Suprapubic skin (tissue), 3 donors: ENCODE measurements around the gene CDK1.

Experiments
- CTCF ChIP-seq, 2 donors: fragments of 200-600 bp in 1 of 2; fragments of 450-650 bp in 1 of 2; sonication (generic) in 1 of 2; IDR thresholded peaks; one replicate each; pipeline ENCODE4 v1.5.1; 2016 to 2019; ENCODE audit warnings: antibody characterized with exemption in 2 of 2, mild to moderate bottlenecking in 1 of 2, moderate library complexity in 1 of 2
- POLR2AphosphoS5 ChIP-seq, 3 donors: sonication (generic); formaldehyde crosslinking; IDR thresholded peaks; one replicate each; pipeline ENCODE4 v1.6.1; 2017; ENCODE audit warnings: antibody characterized with exemption in 3 of 3

GRCh38 chr10:60800918-60801317, 22.6 kb downstream of the CDK1 start:
- no peak for TF ChIP-seq CTCF (IDR thresholded peaks at IDR 0.05)
- TF ChIP-seq POLR2AphosphoS5 (IDR thresholded peaks at IDR 0.05) = no peak
